Skeletal muscle tissue (tissue), 4 donors: ENCODE measurements around the gene MYCN. TPM values are rescaled to one million over a fixed set of nuclear protein-coding genes. Genes with fewer than 3 reads are reported as not detected.
"Not testable (repeated sequence)": the region's sequence is repeated elsewhere in the genome, so short reads cannot be mapped to it uniquely, and the experiment has no call there.

Experiments used
- H3K27ac ChIP-seq: one replicate; pipeline ENCODE4 v1.7.0; 2013; ENCODE audit warnings: mild to moderate bottlenecking, low read depth, low read length, inconsistent platforms
- H3K27me3 ChIP-seq, 3 donors: one replicate each; pipeline ENCODE4 v1.7.0; 2013; ENCODE audit warnings: low read length in 3 of 3; ENCODE audit not compliant: control insufficient read depth in 3 of 3, insufficient read depth in 3 of 3
- H3K36me3 ChIP-seq, 3 donors: one replicate each; pipeline ENCODE4 v1.7.0; 2013; ENCODE audit warnings: low read length in 3 of 3; ENCODE audit not compliant: control insufficient read depth in 3 of 3, insufficient read depth in 3 of 3
- H3K4me1 ChIP-seq, 3 donors: one replicate each; pipeline ENCODE4 v1.7.0; 2013; ENCODE audit warnings: low read length in 3 of 3, mild to moderate bottlenecking in 3 of 3; ENCODE audit not compliant: control insufficient read depth in 3 of 3, insufficient read depth in 3 of 3
- H3K4me3 ChIP-seq, 3 donors: one replicate each; pipeline ENCODE4 v1.7.0; 2013; ENCODE audit warnings: low read length in 3 of 3
- H3K9ac ChIP-seq, 3 donors: one replicate each; pipeline ENCODE4 v1.7.0; 2013; ENCODE audit warnings: low read length in 3 of 3, mild to moderate bottlenecking in 3 of 3, moderate library complexity in 2 of 3, low read depth in 1 of 3
- H3K9me3 ChIP-seq, 3 donors: one replicate each; pipeline ENCODE4 v1.7.0; 2013; ENCODE audit warnings: low read length in 3 of 3; ENCODE audit not compliant: control insufficient read depth in 3 of 3
- total RNA-seq: library from RNA; depleted of rRNA; stranded (reverse); fragments of >200 nt; gene quantifications from one replicate; pipeline ENCODE4 v1.2.3, GENCODE V29; 2014
- donor health status: Osteomylitis.

The MYCN gene
- total RNA-seq, 1 donor from 2014 or later: 7.3 TPM

GRCh38 chr2:15907461-15908324 lies 32.7 kb upstream of the MYCN start:
- Histone ChIP-seq H3K36me3 (no peaks in the 10 kb centered on the region), H3K4me1 (peaks cover 5 to 10% (median 6%) of the 10 kb centered on the region in 3 donors), H3K4me3 (no peak overlapping the region), H3K9me3 (no peaks in the 10 kb centered on the region), H3K9ac (no peak overlapping the region), H3K27ac (no peak overlapping the region), H3K27me3 (no peaks in the 10 kb centered on the region)

DNA sequence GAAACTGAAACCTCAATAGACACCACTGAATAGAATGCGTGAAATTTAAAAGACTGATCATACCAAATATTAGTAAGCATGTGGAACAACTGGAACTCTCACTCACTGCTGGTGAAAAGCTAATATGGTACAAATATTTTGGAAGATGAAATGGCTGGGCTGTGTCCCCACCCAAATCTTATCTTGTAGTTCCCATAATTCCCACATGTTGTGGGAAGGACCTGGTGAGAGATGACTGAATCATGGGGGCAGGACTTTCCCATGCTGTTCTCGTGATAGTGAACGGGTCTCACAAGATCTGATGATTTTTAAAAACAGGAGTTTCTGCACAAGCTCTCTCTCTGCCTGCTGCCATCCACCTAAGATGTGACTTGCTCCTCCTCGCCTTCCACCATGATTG lies 32.0 kb upstream of the MYCN start:
- no peak overlapping the region for H3K4me3 ChIP-seq
- no peaks in the 10 kb centered on the region for H3K9me3 ChIP-seq
- no peak overlapping the region for H3K27ac ChIP-seq
- H3K36me3 ChIP-seq: no peaks in the 10 kb centered on the region
- no peak overlapping the region for H3K9ac ChIP-seq
- no peaks in the 10 kb centered on the region for H3K27me3 ChIP-seq
- H3K4me1 ChIP-seq: peaks cover 7 to 13% (median 8%) of the 10 kb centered on the region in 3 donors

GRCh38 chr2:15909157-15909556 lies 31.2 kb upstream of the MYCN start:
- Histone ChIP-seq H3K4me3 (no peak overlapping the region), H3K9me3 (no peaks in the 10 kb centered on the region), H3K27me3 (no peaks in the 10 kb centered on the region), H3K27ac (no peak overlapping the region), H3K4me1 (peaks cover 8 to 15% (median 11%) of the 10 kb centered on the region in 3 donors), H3K36me3 (no peaks in the 10 kb centered on the region), H3K9ac (no peak overlapping the region)

- no peaks in the 10 kb centered on the region for H3K36me3 ChIP-seq
Measured at GRCh38 chr2:15909736-15910135, 30.6 kb upstream of the MYCN start.

GRCh38 chr2:15911270-15911669 lies 29.1 kb upstream of the MYCN start:
- peaks cover 16 to 28% (median 23%) of the 10 kb centered on the region in 3 donors for H3K4me1 ChIP-seq
- not testable (repeated sequence) for H3K27me3 ChIP-seq, H3K36me3 ChIP-seq, H3K27ac ChIP-seq, H3K9me3 ChIP-seq, H3K9ac ChIP-seq, H3K4me3 ChIP-seq

More at GRCh38 chr2:15909736-15910135, 30.6 kb upstream of the MYCN start:
- Histone ChIP-seq H3K9me3 (no peaks in the 10 kb centered on the region), H3K4me1 (peaks cover 12 to 21% (median 16%) of the 10 kb centered on the region in 3 donors), H3K4me3 (no peak overlapping the region), H3K9ac (no peak overlapping the region), H3K27ac (no peak overlapping the region), H3K27me3 (no peaks in the 10 kb centered on the region)

DNA sequence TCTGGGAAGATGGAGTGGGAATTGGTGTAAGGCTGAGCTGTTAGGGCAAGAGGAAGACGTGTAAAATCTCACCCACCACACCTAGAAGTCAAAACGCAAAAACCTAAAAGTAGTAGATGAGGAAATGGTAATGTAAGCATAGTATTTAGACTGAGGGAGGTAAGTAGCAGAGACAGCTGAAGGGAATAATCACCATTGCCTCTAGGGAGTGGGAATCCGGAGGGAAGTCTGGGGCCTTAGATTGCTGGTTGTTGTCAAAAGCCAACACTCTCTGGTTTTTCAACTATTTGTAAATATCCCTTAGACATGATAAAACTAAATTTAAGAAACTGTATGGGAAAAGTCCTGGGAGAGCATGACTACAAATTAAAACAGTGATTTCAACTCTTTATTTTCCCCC lies 28.7 kb upstream of the MYCN start:
- peaks cover 21 to 32% (median 26%) of the 10 kb centered on the region in 3 donors for H3K4me1 ChIP-seq

GRCh38 chr2:15912203-15912602 lies 28.1 kb upstream of the MYCN start:
- H3K27ac ChIP-seq: no peak overlapping the region
- H3K9ac ChIP-seq: no peak overlapping the region
- H3K4me1 ChIP-seq: peaks cover 26 to 37% (median 32%) of the 10 kb centered on the region in 3 donors
- no peaks in the 10 kb centered on the region for H3K27me3 ChIP-seq
- no peak overlapping the region for H3K4me3 ChIP-seq
- H3K9me3 ChIP-seq: no peaks in the 10 kb centered on the region
- H3K36me3 ChIP-seq: no peaks in the 10 kb centered on the region

More for the DNA sequence above, 28.7 kb upstream of the MYCN start:
- no peak overlapping the region for H3K27ac ChIP-seq
- H3K9ac ChIP-seq: no peak overlapping the region
- no peak overlapping the region for H3K4me3 ChIP-seq
- H3K36me3 ChIP-seq: no peaks in the 10 kb centered on the region
- no peaks in the 10 kb centered on the region for H3K9me3 ChIP-seq
- no peaks in the 10 kb centered on the region for H3K27me3 ChIP-seq

- Histone ChIP-seq H3K9me3 (no peaks in the 10 kb centered on the region), H3K27me3 (no peaks in the 10 kb centered on the region), H3K9ac (no peak overlapping the region), H3K4me3 (no peak overlapping the region), H3K4me1 (peaks cover 32 to 38% (median 34%) of the 10 kb centered on the region in 3 donors), H3K36me3 (no peaks in the 10 kb centered on the region), H3K27ac (no peak overlapping the region)
Measured at GRCh38 chr2:15913146-15913545, 27.2 kb upstream of the MYCN start.

DNA sequence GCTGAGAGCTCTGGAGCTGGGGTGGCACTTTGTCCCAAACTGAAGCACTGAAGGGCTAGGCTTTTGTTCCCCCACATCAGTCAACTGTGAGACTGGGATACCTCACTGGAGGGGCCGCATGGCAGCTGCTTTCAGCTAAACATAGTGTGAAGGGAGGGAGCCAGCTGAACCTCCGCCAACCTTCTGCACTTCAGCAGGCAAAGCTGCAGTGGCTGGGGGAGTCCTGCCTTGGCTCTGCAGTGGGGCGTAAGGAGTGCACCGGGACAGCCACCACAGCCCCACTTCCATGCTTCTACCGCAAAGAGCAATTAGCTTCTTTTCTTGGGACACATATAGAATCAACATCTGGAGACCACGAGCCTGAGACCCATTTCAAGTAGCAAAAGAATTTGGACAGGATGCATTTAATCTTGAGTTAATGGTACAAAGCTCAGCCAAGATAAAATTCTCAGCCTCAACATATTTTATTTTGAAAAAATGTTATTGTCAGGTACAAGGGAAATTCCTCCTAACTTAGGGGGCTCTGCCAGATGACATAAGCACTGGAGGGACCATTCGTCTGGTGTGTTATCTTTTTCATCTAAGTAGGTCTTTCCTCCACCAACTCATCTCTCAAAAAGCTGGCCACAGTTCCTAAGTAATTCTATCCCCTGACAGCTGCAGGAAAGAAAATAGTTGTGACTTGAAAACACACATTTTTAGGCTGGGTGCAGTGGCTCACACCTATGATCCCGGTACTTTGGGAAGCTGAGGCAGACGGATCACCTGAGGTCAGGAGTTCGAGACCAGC lies 25.6 kb upstream of the MYCN start:
- peaks cover 32 to 46% (median 41%) of the 10 kb centered on the region in 3 donors for H3K4me1 ChIP-seq
- no peak overlapping the region for H3K27ac ChIP-seq
- no peak overlapping the region for H3K4me3 ChIP-seq
- no peaks in the 10 kb centered on the region for H3K9me3 ChIP-seq
- H3K9ac ChIP-seq: peak overlapping the region in 1 of 3 donors; percentile 50
- H3K36me3 ChIP-seq: no peaks in the 10 kb centered on the region
- no peaks in the 10 kb centered on the region for H3K27me3 ChIP-seq

DNA sequence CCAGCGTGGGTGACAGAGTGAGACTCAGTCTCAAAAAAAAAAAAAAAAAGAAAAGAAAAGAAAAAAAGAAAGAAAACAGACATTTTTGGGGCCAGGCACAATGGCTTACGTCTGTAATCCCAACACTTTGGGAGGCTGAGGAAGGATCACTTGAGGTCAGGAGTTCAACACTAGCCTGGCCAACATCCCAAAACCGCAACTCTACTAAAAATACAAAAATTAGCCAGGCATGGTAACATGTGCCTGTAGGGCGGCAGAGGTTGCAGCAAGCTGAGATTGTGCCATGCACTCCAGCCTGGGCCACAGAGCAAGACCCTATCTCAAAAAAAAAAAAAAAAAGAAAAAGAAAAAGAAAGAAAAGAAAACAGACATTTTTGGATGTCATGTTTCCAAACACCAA lies 24.8 kb upstream of the MYCN start:
- peaks cover 32 to 47% (median 42%) of the 10 kb centered on the region in 3 donors for H3K4me1 ChIP-seq
- not testable (repeated sequence) for H3K27me3 ChIP-seq, H3K9me3 ChIP-seq, H3K4me3 ChIP-seq, H3K27ac ChIP-seq, H3K36me3 ChIP-seq, H3K9ac ChIP-seq
